Measurements from ENCODE around the gene ANTXR1.

DNA sequence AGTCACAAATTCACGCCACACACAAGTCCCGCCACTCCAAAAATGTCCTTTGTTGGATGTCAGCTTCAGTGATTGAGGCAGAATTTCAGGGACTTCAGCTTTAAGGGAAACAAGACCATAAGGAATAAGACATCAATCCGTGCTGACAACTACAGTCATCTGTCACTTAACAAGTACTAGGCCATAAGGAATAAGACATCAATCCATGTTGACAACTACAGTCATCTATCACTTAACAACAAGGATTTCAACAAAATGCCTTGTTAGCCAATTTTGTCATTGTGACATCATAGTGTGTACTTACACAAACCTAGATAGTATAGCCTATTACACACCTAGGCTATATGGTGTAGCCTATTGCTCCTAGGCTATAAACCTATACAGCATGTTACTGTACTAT, 58.0 kb downstream of the ANTXR1 start:
- no peak for TF ChIP-seq POLR2AphosphoS5 (IDR thresholded peaks at IDR 0.05)
- TF ChIP-seq, protein P1, sequence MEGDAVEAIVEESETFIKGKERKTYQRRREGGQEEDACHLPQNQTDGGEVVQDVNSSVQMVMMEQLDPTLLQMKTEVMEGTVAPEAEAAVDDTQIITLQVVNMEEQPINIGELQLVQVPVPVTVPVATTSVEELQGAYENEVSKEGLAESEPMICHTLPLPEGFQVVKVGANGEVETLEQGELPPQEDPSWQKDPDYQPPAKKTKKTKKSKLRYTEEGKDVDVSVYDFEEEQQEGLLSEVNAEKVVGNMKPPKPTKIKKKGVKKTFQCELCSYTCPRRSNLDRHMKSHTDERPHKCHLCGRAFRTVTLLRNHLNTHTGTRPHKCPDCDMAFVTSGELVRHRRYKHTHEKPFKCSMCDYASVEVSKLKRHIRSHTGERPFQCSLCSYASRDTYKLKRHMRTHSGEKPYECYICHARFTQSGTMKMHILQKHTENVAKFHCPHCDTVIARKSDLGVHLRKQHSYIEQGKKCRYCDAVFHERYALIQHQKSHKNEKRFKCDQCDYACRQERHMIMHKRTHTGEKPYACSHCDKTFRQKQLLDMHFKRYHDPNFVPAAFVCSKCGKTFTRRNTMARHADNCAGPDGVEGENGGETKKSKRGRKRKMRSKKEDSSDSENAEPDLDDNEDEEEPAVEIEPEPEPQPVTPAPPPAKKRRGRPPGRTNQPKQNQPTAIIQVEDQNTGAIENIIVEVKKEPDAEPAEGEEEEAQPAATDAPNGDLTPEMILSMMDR (IDR thresholded peaks at IDR 0.05) = no peak
- TF ChIP-seq POLR2A (IDR thresholded peaks at IDR 0.05) = no peak
- no peak for TF ChIP-seq EP300 (IDR thresholded peaks at IDR 0.05)
